MG63 (cell line): ENCODE measurements around the gene CCDC28B. TPM values are rescaled to one million over a fixed set of nuclear protein-coding genes. Genes with fewer than 3 reads are reported as not detected.

ENCODE experiments used
- DNase-seq: peaks from one replicate; pipeline ENCODE4 v3.0.0-alpha.2; 2020
- H3K27me3 ChIP-seq: fragments of 250-450 bp; sonication (Bioruptor Pico); 2 replicates; pipeline ENCODE4 v1.5.1; 2020; ENCODE audit warnings: mild to moderate bottlenecking, moderate library complexity
- H3K36me3 ChIP-seq: fragments of 250-450 bp; sonication (Bioruptor Pico); 2 replicates; pipeline ENCODE4 v1.5.1; 2020; ENCODE audit warnings: mild to moderate bottlenecking, moderate library complexity
- H3K4me3 ChIP-seq: fragments of 250-450 bp; sonication (Bioruptor Pico); 2 replicates; pipeline ENCODE4 v1.5.1; 2020; ENCODE audit warnings: mild to moderate bottlenecking, moderate library complexity
- H3K9me3 ChIP-seq: fragments of 250-450 bp; sonication (Bioruptor Pico); 2 replicates; pipeline ENCODE4 v1.5.1; 2020; ENCODE audit warnings: mild to moderate bottlenecking, moderate library complexity
- total RNA-seq: library from RNA; depleted of rRNA; stranded (reverse); fragments of >200 nt; shearing (Covaris generic); gene quantifications from 2 replicates; pipeline ENCODE4 v1.2.3, GENCODE V29; 2014; ENCODE audit warnings: low replicate concordance; rRNA removed

CCDC28B gene
- total RNA-seq, 1 experiment from 2014 or later = 1.5 TPM

DNA sequence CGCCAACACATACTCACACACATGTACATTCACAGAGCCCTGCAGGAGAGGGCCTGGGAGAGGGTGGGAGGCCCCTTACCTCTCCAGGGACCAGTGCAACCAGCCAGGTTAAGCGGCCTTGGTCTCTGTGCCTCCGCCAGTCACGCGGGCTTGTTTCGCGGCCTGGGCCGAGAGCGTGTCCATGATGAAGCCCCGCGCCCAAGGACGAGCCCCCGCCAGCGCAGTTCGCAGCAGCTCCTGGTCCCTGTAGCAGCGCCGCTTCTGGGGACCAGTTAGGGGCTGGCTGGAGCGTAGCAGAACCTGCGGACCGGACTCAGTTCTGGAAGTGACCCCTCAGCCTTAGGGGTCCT, 39.4 kb downstream of the CCDC28B start:
- DNase-seq = no peak
- Histone ChIP-seq H3K4me3 (no peak overlapping the region), H3K9me3 (no peaks in the 10 kb centered on the region), H3K27me3 (no peaks in the 10 kb centered on the region), H3K36me3 (peaks cover 8% of the 10 kb centered on the region; the same call in 1 of the 2 replicates)

DNA sequence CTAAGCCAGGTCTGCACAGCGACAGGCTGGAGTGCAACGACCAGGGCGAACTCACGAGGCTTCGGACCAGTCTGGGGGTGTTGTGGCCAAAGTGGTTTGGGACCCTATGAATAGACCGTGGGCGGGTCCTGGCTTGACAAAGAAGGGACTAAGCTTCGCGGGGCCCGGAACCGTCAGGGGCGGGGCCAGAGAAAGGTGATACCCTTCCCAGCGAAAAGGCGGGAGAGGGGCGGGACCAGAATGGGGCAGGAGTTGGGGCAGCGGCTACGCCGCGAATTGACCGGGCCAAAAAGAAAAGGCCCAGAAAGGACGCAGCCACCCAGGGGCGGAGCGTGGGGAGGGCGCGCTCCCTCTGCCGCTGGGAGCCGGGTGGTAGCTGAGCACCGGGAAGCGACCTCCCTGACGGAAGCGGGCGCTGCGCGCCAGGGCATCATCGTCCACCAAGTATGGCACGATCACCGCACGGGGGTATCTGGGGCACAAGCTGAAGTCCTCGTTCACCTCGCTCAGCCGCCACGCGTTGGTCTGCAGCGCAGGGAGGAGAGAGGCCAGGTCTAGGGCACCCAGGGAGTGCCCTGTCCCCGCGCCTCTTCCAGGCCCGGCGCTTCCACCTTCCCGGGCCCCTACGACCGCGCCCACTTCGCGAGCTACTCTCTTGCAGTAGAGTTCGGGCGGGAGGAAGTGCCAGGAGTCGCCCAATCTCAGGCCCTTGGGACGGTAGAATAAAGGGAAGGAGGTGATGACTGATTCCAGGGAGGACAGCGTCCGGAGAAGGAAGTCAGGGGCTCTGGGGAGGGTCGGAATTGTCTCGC, 40.0 kb downstream of the CCDC28B start:
- Histone ChIP-seq H3K36me3 (peaks cover 4% of the 10 kb centered on the region; the same call in 1 of the 2 replicates), H3K9me3 (no peaks in the 10 kb centered on the region), H3K27me3 (no peaks in the 10 kb centered on the region), H3K4me3 (peak overlapping the region; percentile 42)
- peak; percentile 62 for DNase-seq

GRCh38 chr1:32241001-32241763, 40.8 kb downstream of the CCDC28B start:
- DNase-seq = peak; percentile 61
- H3K4me3 ChIP-seq = peak overlapping the region; percentile 42
- no peaks in the 10 kb centered on the region for H3K9me3 ChIP-seq
- no peaks in the 10 kb centered on the region for H3K27me3 ChIP-seq
- H3K36me3 ChIP-seq = no peaks in the 10 kb centered on the region; the same call in 1 of the 2 replicates

GRCh38 chr1:32242341-32242851, 42.0 kb downstream of the CCDC28B start:
- no peak overlapping the region for H3K4me3 ChIP-seq
- H3K36me3 ChIP-seq = no peaks in the 10 kb centered on the region
- peak; percentile 44 for DNase-seq
- no peaks in the 10 kb centered on the region for H3K9me3 ChIP-seq
- no peaks in the 10 kb centered on the region for H3K27me3 ChIP-seq

DNA sequence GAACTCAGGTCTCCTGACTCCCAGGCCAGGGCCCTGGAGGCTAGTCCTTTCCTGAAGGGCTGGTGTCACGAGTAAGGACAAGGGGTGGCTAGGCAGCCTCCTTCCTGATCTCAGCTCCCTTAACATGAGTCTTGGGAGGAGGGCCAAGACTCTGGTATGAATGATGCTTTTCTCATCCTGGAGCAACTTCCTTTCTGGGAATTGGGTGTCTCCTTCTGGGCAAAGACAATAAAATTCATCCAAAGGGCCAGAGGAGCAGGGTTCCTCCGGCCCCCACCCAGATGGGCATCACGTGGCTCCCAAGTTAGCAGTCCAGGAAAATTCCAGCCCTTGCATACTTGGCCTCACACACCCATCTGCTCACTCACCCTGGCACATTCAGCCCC, 46.5 kb downstream of the CCDC28B start, which contains the start of gene FAM167B:
FAM167B (plus strand) TSS at position 335 of the 386 bp plus-strand sequence. CDS start 200 bp downstream, outside the sequence.
- no peak within 1 kb of the TSS for H3K4me3 ChIP-seq
- no peaks in the 10 kb centered on the region for H3K9me3 ChIP-seq
- DNase-seq = peak; percentile 73
- no peaks in the 10 kb centered on the region for H3K36me3 ChIP-seq
- no peaks in the 10 kb centered on the region for H3K27me3 ChIP-seq

GRCh38 chr1:32247452-32247851, 47.1 kb downstream of the CCDC28B start:
- Histone ChIP-seq H3K36me3 (no peaks in the 10 kb centered on the region), H3K4me3 (no peak overlapping the region), H3K9me3 (no peaks in the 10 kb centered on the region), H3K27me3 (no peaks in the 10 kb centered on the region)
- no peak for DNase-seq

GRCh38 chr1:32247983-32248889, 47.8 kb downstream of the CCDC28B start:
- H3K27me3 ChIP-seq = no peaks in the 10 kb centered on the region
- no peaks in the 10 kb centered on the region for H3K36me3 ChIP-seq
- H3K9me3 ChIP-seq = no peaks in the 10 kb centered on the region
- DNase-seq = peak; percentile 65
- H3K4me3 ChIP-seq = no peak overlapping the region

DNA sequence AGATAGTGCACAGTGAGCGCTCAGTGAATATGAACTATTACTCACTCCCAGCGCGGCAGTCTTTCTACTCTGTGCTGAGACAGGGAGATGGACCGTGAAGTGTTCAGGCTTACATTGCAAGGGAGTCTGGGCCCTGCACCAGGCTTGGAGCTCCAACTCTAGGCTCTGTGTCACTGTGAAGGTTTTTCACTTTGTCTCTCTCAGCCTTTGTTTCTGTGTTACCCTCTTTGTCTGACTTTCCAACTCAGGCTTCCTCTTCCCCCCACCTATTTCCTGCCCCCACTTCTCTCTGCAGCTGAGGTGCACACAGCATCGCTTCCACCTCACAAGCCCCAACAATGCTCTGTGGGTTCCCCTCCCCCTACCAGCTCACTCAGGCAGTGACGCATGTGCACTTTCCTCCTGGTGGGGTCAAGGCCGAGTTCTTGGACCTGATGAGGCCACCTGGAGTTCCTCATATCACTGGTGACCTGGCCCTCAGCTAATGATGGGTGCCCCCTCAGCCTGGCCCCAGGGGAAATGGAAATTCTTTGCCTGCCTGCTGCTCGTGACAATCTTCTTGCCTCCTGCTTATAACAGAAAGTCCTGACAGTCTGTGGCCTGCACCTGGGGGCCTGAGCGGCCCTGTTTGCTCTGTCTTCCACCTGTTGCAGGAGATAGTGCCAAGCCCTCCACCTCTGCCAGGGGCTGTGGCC, 49.6 kb downstream of the CCDC28B start:
- Histone ChIP-seq H3K4me3 (no peak overlapping the region), H3K9me3 (no peaks in the 10 kb centered on the region), H3K36me3 (no peaks in the 10 kb centered on the region), H3K27me3 (no peaks in the 10 kb centered on the region)
- no peak for DNase-seq

GRCh38 chr1:32250893-32251716, 50.7 kb downstream of the CCDC28B start, which contains the start of gene LCK:
TSS of gene LCK (plus strand) at chr1:32251265. CDS start at chr1:32274330, 23,065 bp downstream.
- Histone ChIP-seq H3K36me3 (no peaks in the 10 kb centered on the region), H3K4me3 (no peak within 1 kb of the TSS), H3K9me3 (no peaks in the 10 kb centered on the region), H3K27me3 (no peaks in the 10 kb centered on the region)
- no peak for DNase-seq

Other genes starting within 250 kb of the CCDC28B start
- 123 and 150 TPM in 2 replicates for gene KHDRBS1, start 186.7 kb upstream of the CCDC28B start, total RNA-seq
- 7.3 and 13.0 TPM in 2 replicates for gene TMEM39B, start 127.7 kb upstream of the CCDC28B start, total RNA-seq
- gene KPNA6, start 92.5 kb upstream of the CCDC28B start, total RNA-seq = 38.6 and 43.0 TPM in 2 replicates
- 78.6 and 87.6 TPM in 2 replicates for gene TXLNA, start 20.9 kb upstream of the CCDC28B start, total RNA-seq
- 1.4 and 3.8 TPM in 2 replicates for gene IQCC, start 5.1 kb downstream of the CCDC28B start, total RNA-seq
- gene DCDC2B, start 8.5 kb downstream of the CCDC28B start, total RNA-seq = not detected in 2 replicates
- gene TMEM234, start 21.8 kb downstream of the CCDC28B start, total RNA-seq = 12.2 and 14.5 TPM in 2 replicates
- gene EIF3I, start 21.8 kb downstream of the CCDC28B start, total RNA-seq = 515 and 870 TPM in 2 replicates
- 0.30 TPM in 1 of 2 replicates, not detected in the other for gene FAM167B, start 46.6 kb downstream of the CCDC28B start, total RNA-seq
- not detected in 2 replicates for gene LCK, start 50.7 kb downstream of the CCDC28B start, total RNA-seq
- 88.0 and 98.3 TPM in 2 replicates for gene HDAC1, start 91.5 kb downstream of the CCDC28B start, total RNA-seq
- gene MARCKSL1, start 135.6 kb downstream of the CCDC28B start, total RNA-seq = 12.6 and 19.1 TPM in 2 replicates
- 0.10 TPM in 1 of 2 replicates, not detected in the other for gene FAM229A, start 161.9 kb downstream of the CCDC28B start, total RNA-seq
- gene TSSK3, start 161.9 kb downstream of the CCDC28B start, total RNA-seq = not detected in 2 replicates
- gene BSDC1, start 193.8 kb downstream of the CCDC28B start, total RNA-seq = 35.8 and 52.2 TPM in 2 replicates